Measurements from ENCODE around the gene NPY. TPM values are rescaled to one million over a fixed set of nuclear protein-coding genes. Genes with fewer than 3 reads are reported as not detected.

The NPY gene
- total RNA-seq, 1 donor from 2014 or later, result 0.57 TPM

GRCh38 chr7:24299192-24299591 is 15.2 kb downstream of the NPY start:
- FAIRE-seq (no peak), DNase-seq (ENCODE audit: low read depth) (no peak)
- no peaks in the 10 kb centered on the region for H3K9me3 ChIP-seq (ENCODE audit: insufficient read depth, low read depth, low read length)
- H3K27ac Mint-ChIP-seq (ENCODE audit: unreplicated experiment), result no peak overlapping the region
- H3K9me3 Mint-ChIP-seq (ENCODE audit: unreplicated experiment), result peaks cover 2% of the 10 kb centered on the region
- no peak overlapping the region for H2AFZ ChIP-seq (ENCODE audit: low read depth, low read length)
- H3K79me2 ChIP-seq (ENCODE audit: insufficient read depth, low read length), result no peaks in the 10 kb centered on the region
- H3K27me3 Mint-ChIP-seq (ENCODE audit: low read depth, unreplicated experiment), result no peaks in the 10 kb centered on the region
- no peak overlapping the region for H3K9ac ChIP-seq (ENCODE audit: low read length)
- no peak overlapping the region for H3K27ac ChIP-seq (ENCODE audit: low read depth, low read length)
- no peak overlapping the region for H3K4me3 Mint-ChIP-seq (ENCODE audit: unreplicated experiment)
- H3K36me3 Mint-ChIP-seq (ENCODE audit: low read depth, unreplicated experiment), result no peaks in the 10 kb centered on the region
- H3K4me1 Mint-ChIP-seq (ENCODE audit: low read depth, unreplicated experiment), result no peaks in the 10 kb centered on the region
- no peaks in the 10 kb centered on the region for H4K20me1 ChIP-seq (ENCODE audit: insufficient read depth, low read length)
- H3K4me3 ChIP-seq (ENCODE audit: insufficient read depth, low read depth, low read length), result no peak overlapping the region
- no peaks in the 10 kb centered on the region for H3K36me3 ChIP-seq (ENCODE audit: insufficient read depth, low read length)
- no peaks in the 10 kb centered on the region for H3K4me1 ChIP-seq (ENCODE audit: insufficient read depth, low read length)
- no peaks in the 10 kb centered on the region for H3K27me3 ChIP-seq (ENCODE audit: insufficient read depth, low read length)
- TF ChIP-seq CTCF (IDR thresholded peaks at IDR 0.05; ENCODE audit: insufficient read depth, low read depth, low read length) (no peak), EZH2 (IDR thresholded peaks at IDR 0.05; ENCODE audit: insufficient read depth, low read length) (no peak)
- H3K4me2 ChIP-seq (ENCODE audit: low read length), result no peak overlapping the region

- Mint-ChIP-seq H3K36me3 (ENCODE audit: low read depth, unreplicated experiment) (no peaks in the 10 kb centered on the region), H3K4me3 (ENCODE audit: unreplicated experiment) (no peak overlapping the region), H3K9me3 (ENCODE audit: unreplicated experiment) (peaks cover 2% of the 10 kb centered on the region), H3K27ac (ENCODE audit: unreplicated experiment) (no peak overlapping the region), H3K27me3 (ENCODE audit: low read depth, unreplicated experiment) (no peaks in the 10 kb centered on the region), H3K4me1 (ENCODE audit: low read depth, unreplicated experiment) (no peaks in the 10 kb centered on the region)
- Histone ChIP-seq H3K4me1 (ENCODE audit: insufficient read depth, low read length) (no peaks in the 10 kb centered on the region), H3K36me3 (ENCODE audit: insufficient read depth, low read length) (no peaks in the 10 kb centered on the region), H3K9me3 (ENCODE audit: insufficient read depth, low read depth, low read length) (no peaks in the 10 kb centered on the region), H3K4me3 (ENCODE audit: insufficient read depth, low read depth, low read length) (no peak overlapping the region), H3K4me2 (ENCODE audit: low read length) (no peak overlapping the region), H3K79me2 (ENCODE audit: insufficient read depth, low read length) (no peaks in the 10 kb centered on the region), H4K20me1 (ENCODE audit: insufficient read depth, low read length) (no peaks in the 10 kb centered on the region), H3K27me3 (ENCODE audit: insufficient read depth, low read length) (no peaks in the 10 kb centered on the region), H2AFZ (ENCODE audit: low read depth, low read length) (no peak overlapping the region), H3K9ac (ENCODE audit: low read length) (no peak overlapping the region), H3K27ac (ENCODE audit: low read depth, low read length) (no peak overlapping the region)
- FAIRE-seq (no peak), DNase-seq (ENCODE audit: low read depth) (no peak)
- TF ChIP-seq EZH2 (IDR thresholded peaks at IDR 0.05; ENCODE audit: insufficient read depth, low read length) (no peak), CTCF (IDR thresholded peaks at IDR 0.05; ENCODE audit: insufficient read depth, low read depth, low read length) (no peak)
Measured at GRCh38 chr7:24301703-24302102, 17.7 kb downstream of the NPY start.

GRCh38 chr7:24304494-24305095 is 20.6 kb downstream of the NPY start:
- H3K27ac Mint-ChIP-seq (ENCODE audit: unreplicated experiment), result no peak overlapping the region

More at GRCh38 chr7:24304494-24305095, 20.6 kb downstream of the NPY start:
- DNase-seq (ENCODE audit: low read depth), result no peak
- FAIRE-seq, result no peak
- Mint-ChIP-seq H3K4me3 (ENCODE audit: unreplicated experiment) (no peak overlapping the region), H3K4me1 (ENCODE audit: low read depth, unreplicated experiment) (no peaks in the 10 kb centered on the region), H3K27me3 (ENCODE audit: low read depth, unreplicated experiment) (no peaks in the 10 kb centered on the region), H3K9me3 (ENCODE audit: unreplicated experiment) (peaks cover 2% of the 10 kb centered on the region), H3K36me3 (ENCODE audit: low read depth, unreplicated experiment) (no peaks in the 10 kb centered on the region)
- H3K36me3 ChIP-seq (ENCODE audit: insufficient read depth, low read length), result no peaks in the 10 kb centered on the region
- no peak overlapping the region for H3K27ac ChIP-seq (ENCODE audit: low read depth, low read length)
- H3K4me1 ChIP-seq (ENCODE audit: insufficient read depth, low read length), result no peaks in the 10 kb centered on the region
- H3K9me3 ChIP-seq (ENCODE audit: insufficient read depth, low read depth, low read length), result no peaks in the 10 kb centered on the region
- no peak overlapping the region for H2AFZ ChIP-seq (ENCODE audit: low read depth, low read length)
- no peak overlapping the region for H3K4me2 ChIP-seq (ENCODE audit: low read length)
- H3K79me2 ChIP-seq (ENCODE audit: insufficient read depth, low read length), result no peaks in the 10 kb centered on the region
- H4K20me1 ChIP-seq (ENCODE audit: insufficient read depth, low read length), result no peaks in the 10 kb centered on the region
- no peak overlapping the region for H3K4me3 ChIP-seq (ENCODE audit: insufficient read depth, low read depth, low read length)
- no peaks in the 10 kb centered on the region for H3K27me3 ChIP-seq (ENCODE audit: insufficient read depth, low read length)
- TF ChIP-seq EZH2 (IDR thresholded peaks at IDR 0.05; ENCODE audit: insufficient read depth, low read length), result no peak
- no peak for TF ChIP-seq CTCF (IDR thresholded peaks at IDR 0.05; ENCODE audit: insufficient read depth, low read depth, low read length)
- no peak overlapping the region for H3K9ac ChIP-seq (ENCODE audit: low read length)

Measured in astrocyte (in vitro differentiated cells and primary cell).